ENCODE results near the gene FBN2.

DNA sequence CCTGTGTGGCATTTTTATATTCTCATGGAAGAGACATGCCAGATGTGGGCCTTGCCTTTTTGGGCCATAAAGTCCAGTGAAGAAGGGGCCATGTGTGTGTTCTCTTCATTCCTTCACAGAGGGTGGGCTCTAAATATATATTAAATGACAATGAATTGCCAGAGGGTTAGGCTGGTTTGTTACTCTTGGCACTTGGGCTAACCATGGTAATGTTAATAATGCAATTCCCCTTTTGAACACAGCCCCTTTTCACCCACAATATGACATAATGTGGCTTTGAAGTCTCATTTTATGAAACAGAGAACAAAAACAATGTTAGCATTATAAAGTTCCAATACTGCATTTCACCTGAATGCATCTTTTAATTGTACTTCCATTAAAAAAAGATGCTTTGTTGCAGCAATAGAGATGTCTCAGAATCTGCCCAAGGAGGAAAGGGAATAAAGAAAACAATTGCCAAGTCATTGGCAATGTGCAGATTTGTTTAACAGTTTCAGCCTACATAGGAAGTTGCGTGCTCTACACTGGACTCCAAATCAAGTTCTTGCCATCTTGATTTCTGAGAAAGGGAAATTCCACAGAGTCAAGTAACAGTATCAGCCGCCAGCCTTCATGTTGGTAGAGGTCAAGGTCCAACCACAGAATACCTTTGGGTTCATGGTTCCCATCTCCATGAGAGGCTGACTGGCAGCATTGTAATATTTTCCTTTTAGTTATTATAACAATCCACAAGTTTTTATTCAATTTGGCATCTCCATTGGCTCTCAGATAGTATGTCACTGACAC lies 312.6 kb downstream of the FBN2 start:
- no peak for TF ChIP-seq CTCF (IDR thresholded peaks at IDR 0.05; ENCODE audit: low read depth, low read length)
- no peak for TF ChIP-seq POLR2A (IDR thresholded peaks at IDR 0.05; ENCODE audit: extremely low read depth, insufficient read length)
